ENCODE measurements around the gene POPDC2.

DNA sequence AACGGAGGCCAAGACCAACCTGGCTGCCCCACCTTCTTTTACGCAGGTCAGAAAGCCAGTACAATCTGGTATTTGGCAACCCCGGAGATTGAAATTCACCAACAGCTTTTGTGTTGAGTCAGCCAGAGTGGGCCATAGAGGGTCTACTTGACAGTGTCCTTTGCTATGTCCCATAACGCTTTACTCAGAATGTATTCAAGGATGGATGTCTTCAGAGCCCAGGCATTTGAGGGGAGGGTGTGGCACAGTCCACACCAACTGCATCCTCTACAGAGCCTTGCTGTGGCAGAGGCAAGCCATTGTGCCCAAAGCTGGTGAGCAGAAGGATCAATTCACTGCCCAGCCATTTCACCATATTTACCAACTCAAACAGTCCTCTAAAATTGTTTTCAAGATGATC lies 44.3 kb downstream of the POPDC2 start:
- TF ChIP-seq CTCF (IDR thresholded peaks at IDR 0.05), result no peak
- TF ChIP-seq POLR2A (IDR thresholded peaks at IDR 0.05), result no peak
